Osteocyte (in vitro differentiated cells): ENCODE measurements around the gene CLDND1. TPM values are rescaled to one million over a fixed set of nuclear protein-coding genes. Genes with fewer than 3 reads are reported as not detected.

Source experiments
- DNase-seq: peaks from one replicate; pipeline ENCODE4 v3.0.0; 2021; ENCODE audit warnings: mixed read lengths; ENCODE audit not compliant: unreplicated experiment; ENCODE audit errors: extremely low spot score
- H3K27ac Mint-ChIP-seq: one replicate; pipeline ENCODE4 v1.8.0; 2021; ENCODE audit warnings: mild to moderate bottlenecking, mixed read lengths; ENCODE audit not compliant: unreplicated experiment
- H3K27me3 Mint-ChIP-seq: one replicate; pipeline ENCODE4 v1.8.0; 2021; ENCODE audit warnings: mixed read lengths; ENCODE audit not compliant: unreplicated experiment
- H3K36me3 Mint-ChIP-seq: one replicate; pipeline ENCODE4 v1.8.0; 2021; ENCODE audit warnings: mixed read lengths; ENCODE audit not compliant: unreplicated experiment
- H3K4me1 Mint-ChIP-seq: one replicate; pipeline ENCODE4 v1.8.0; 2021; ENCODE audit warnings: mixed read lengths; ENCODE audit not compliant: unreplicated experiment
- H3K4me3 Mint-ChIP-seq: one replicate; pipeline ENCODE4 v1.8.0; 2021; ENCODE audit warnings: mild to moderate bottlenecking, moderate library complexity, mixed read lengths; ENCODE audit not compliant: unreplicated experiment
- H3K9me3 Mint-ChIP-seq: one replicate; pipeline ENCODE4 v1.8.0; 2021; ENCODE audit warnings: mixed read lengths; ENCODE audit not compliant: unreplicated experiment
- total RNA-seq: library from RNA; stranded (reverse); gene quantifications from 2 replicates; pipeline ENCODE4 v1.2.1, GENCODE V29; 2021
- TF ChIP-seq, protein P1 (sequence below): fragments of 200-600 bp; sonication (generic); IDR thresholded peaks from 2 replicates; pipeline ENCODE4 v1.5.0; 2021; ENCODE audit warnings: antibody characterized with exemption, mild to moderate bottlenecking, moderate library complexity

The CLDND1 gene
- total RNA-seq, 1 donor from 2014 or later: 93.2 TPM

DNA sequence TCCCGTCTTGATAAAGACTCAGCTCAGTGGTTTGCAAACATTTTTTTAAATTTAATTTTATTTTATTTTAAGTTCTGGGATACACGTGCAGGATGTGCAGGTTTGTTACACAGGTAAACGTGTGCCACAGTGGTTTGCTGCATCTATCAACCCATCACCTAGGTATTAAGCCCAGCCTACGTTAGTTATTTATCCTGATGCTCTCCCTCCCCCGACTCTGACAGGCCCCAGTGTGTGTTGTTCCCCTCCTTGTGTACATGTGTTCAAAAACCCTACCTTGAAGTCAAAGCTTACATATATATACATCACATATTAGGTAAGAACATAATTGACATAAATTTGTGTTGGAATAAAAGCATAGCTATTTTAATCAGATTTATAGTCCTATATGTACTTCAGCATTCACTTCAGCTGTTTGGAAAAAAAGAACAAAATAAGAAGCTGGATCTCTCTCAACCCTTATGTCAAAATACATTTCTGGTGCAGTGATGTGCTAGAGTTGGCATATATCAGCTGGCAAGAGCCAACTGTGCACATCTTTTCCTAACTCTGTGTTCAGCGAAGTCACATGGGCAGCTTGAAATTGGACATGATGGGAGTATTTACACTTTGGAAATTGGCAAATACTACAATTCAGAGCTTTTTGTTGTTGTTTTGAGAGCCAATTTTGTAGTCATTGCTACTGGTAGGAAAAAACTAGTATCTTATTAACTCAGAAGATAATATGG is 35.6 kb upstream of the CLDND1 start:
- DNase-seq: no peak
- Mint-ChIP-seq H3K27ac (no peak overlapping the region), H3K36me3 (no peaks in the 10 kb centered on the region), H3K27me3 (peaks cover 84% of the 10 kb centered on the region), H3K4me1 (no peaks in the 10 kb centered on the region), H3K4me3 (no peak overlapping the region), H3K9me3 (no peaks in the 10 kb centered on the region)
- TF ChIP-seq, protein P1, sequence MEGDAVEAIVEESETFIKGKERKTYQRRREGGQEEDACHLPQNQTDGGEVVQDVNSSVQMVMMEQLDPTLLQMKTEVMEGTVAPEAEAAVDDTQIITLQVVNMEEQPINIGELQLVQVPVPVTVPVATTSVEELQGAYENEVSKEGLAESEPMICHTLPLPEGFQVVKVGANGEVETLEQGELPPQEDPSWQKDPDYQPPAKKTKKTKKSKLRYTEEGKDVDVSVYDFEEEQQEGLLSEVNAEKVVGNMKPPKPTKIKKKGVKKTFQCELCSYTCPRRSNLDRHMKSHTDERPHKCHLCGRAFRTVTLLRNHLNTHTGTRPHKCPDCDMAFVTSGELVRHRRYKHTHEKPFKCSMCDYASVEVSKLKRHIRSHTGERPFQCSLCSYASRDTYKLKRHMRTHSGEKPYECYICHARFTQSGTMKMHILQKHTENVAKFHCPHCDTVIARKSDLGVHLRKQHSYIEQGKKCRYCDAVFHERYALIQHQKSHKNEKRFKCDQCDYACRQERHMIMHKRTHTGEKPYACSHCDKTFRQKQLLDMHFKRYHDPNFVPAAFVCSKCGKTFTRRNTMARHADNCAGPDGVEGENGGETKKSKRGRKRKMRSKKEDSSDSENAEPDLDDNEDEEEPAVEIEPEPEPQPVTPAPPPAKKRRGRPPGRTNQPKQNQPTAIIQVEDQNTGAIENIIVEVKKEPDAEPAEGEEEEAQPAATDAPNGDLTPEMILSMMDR: no peak

DNA sequence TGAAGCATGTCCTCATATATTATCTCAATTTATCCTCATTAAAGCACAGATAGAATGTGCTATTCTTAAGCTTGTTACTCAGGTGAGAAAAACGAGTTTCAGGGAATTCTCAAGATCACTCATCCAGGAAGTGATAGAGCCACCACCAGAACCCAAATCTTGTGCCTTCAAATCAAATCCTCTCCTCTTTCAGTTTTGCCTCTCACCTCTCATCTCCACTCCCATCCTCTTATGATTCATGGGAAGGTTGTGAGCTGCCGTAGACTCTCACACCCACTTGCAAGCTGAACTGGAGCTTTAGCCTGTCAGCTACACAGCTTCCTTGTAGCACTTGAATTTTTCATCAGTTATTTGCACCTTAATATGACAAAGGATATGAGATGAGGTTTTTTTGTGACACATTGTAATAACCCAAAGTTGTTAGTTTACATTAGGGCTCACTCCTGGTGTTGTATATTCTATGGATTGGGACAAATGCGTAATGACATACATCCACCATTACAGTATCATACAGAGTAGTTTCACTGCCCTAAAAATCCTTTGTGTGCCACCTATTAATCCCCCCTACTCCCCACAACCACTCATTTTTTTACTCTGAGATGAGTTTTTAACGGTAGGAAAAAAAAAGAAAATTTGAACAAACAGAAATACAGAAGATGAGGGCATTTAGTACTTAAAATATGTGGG is 34.8 kb upstream of the CLDND1 start:
- peaks cover 85% of the 10 kb centered on the region for H3K27me3 Mint-ChIP-seq

DNA sequence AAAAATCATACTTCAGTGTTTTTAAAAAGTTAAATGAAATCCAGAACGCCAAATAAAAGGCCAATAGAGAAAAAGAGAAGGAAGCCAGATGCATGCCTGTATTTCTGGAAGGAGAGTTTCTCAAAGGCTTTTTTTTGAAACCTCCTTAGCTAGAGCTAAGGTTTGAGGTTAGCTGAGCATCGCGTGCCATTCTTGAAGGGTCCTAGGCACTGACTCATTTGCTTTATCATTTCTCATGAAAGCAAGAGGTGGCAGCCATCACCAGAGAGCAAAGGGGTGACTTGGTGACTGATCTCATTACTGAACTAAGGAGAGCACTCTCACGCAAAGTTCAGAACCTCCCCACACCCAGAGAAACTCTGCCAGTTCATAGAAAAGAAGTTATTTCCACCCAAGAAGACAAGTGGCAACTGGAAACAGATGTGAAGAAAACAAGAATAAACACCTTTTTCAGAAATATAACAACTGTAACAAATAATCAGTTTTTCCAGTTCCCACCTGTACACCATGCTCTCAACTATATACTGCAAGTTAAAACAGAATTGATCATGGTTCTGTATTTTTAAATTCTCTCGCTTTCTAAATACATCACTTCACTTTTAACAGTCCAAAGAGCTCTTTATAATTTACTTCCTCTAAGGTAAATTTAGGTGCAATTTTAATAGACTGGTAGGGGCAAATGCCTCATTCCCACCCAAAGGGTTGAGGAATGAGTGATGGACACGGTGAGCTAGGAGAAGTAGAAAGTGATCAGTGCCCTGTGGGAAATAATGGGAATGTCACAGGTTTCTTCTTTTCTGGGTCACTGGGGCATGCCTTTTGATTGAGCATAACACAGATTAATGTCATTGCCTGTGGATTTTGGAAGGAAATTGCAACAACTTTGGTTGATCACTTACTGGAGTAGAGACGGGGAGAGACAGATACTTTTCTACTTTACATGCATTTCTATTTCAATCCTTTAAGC is 33.7 kb upstream of the CLDND1 start:
- H3K27ac Mint-ChIP-seq: no peak overlapping the region
- no peaks in the 10 kb centered on the region for H3K4me1 Mint-ChIP-seq
- no peaks in the 10 kb centered on the region for H3K36me3 Mint-ChIP-seq
- peaks cover 90% of the 10 kb centered on the region for H3K27me3 Mint-ChIP-seq
- H3K9me3 Mint-ChIP-seq: no peaks in the 10 kb centered on the region
- TF ChIP-seq, protein P1: no peak
- DNase-seq: no peak
- H3K4me3 Mint-ChIP-seq: no peak overlapping the region

More for the DNA sequence above, 34.8 kb upstream of the CLDND1 start:
- Mint-ChIP-seq H3K27ac (no peak overlapping the region), H3K9me3 (no peaks in the 10 kb centered on the region), H3K4me1 (no peaks in the 10 kb centered on the region), H3K36me3 (no peaks in the 10 kb centered on the region), H3K4me3 (no peak overlapping the region)
- TF ChIP-seq, protein P1: no peak
- DNase-seq: no peak

DNA sequence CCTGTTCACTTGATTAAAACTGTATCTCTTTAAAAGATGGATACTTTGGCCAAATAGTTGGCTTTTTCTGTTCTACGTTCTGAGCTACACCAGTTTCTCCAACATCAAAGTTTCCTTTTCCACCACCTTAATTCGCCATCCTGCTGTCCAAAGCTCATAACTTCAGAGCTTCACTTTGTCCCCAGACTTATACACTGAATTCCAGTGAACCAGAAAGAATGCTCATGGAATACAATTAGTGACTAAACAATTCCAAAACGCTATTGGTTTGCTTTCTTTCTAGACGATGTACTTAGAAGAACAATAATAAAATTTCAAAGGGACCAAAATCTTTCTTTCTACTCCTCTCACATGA is 32.3 kb upstream of the CLDND1 start:
- Mint-ChIP-seq H3K4me3 (no peak overlapping the region), H3K27me3 (peaks cover 92% of the 10 kb centered on the region), H3K4me1 (no peaks in the 10 kb centered on the region), H3K36me3 (no peaks in the 10 kb centered on the region), H3K27ac (no peak overlapping the region), H3K9me3 (no peaks in the 10 kb centered on the region)
- TF ChIP-seq, protein P1: no peak
- DNase-seq: no peak
